Pulmonary artery endothelial cell (primary cell): Measurements from ENCODE around the gene SLC17A1. TPM values are rescaled to one million over a fixed set of nuclear protein-coding genes. Genes with fewer than 3 reads are reported as not detected.

Source experiments
- DNase-seq: peaks from one replicate; pipeline ENCODE4 v3.0.0-alpha.2; 2011; ENCODE audit warnings: low read depth, low spot score
- total RNA-seq: library from RNA; depleted of rRNA; stranded (reverse); fragments of >200 nt; gene quantifications from 2 replicates; pipeline ENCODE4 v1.2.3, GENCODE V29; 2014

SLC17A1 gene
- total RNA-seq, 1 donor from 2014 or later: not detected

- no peak for DNase-seq
These were observed 818 bp upstream of the SLC17A1 start for GRCh38 chr6:25832670-25833069.

GRCh38 chr6:25832307-25832662, 433 bp upstream of the SLC17A1 start:
- no peak for DNase-seq

GRCh38 chr6:25830458-25830857, 1.4 kb downstream of the SLC17A1 start:
- DNase-seq: no peak

GRCh38 chr6:25829375-25829774, 2.5 kb downstream of the SLC17A1 start:
- no peak for DNase-seq

GRCh38 chr6:25821341-25821740, 10.5 kb downstream of the SLC17A1 start:
- no peak for DNase-seq

GRCh38 chr6:25816252-25816651, 15.6 kb downstream of the SLC17A1 start:
- DNase-seq: no peak

GRCh38 chr6:25815194-25815593, 16.7 kb downstream of the SLC17A1 start:
- no peak for DNase-seq

GRCh38 chr6:25804804-25805203, 27.0 kb downstream of the SLC17A1 start:
- DNase-seq: no peak

- no peak for DNase-seq
These were observed 30.4 kb downstream of the SLC17A1 start for GRCh38 chr6:25801436-25801835.

- DNase-seq: no peak
These were observed 37.1 kb downstream of the SLC17A1 start for GRCh38 chr6:25794784-25795183.

GRCh38 chr6:25793970-25794369, 37.9 kb downstream of the SLC17A1 start:
- no peak for DNase-seq

- no peak for DNase-seq
These were observed 39.8 kb downstream of the SLC17A1 start for GRCh38 chr6:25792016-25792415.

GRCh38 chr6:25789475-25789874, 42.4 kb downstream of the SLC17A1 start:
- DNase-seq: no peak

GRCh38 chr6:25788305-25788922, 43.4 kb downstream of the SLC17A1 start:
- peak; percentile 20 for DNase-seq

- DNase-seq: no peak
These were observed 44.4 kb downstream of the SLC17A1 start for GRCh38 chr6:25787428-25787827.

- DNase-seq: no peak
These were observed 50.7 kb downstream of the SLC17A1 start for GRCh38 chr6:25781134-25781533.

- DNase-seq: no peak
These were observed 53.8 kb downstream of the SLC17A1 start for GRCh38 chr6:25777856-25778649.

GRCh38 chr6:25777031-25777430, 54.8 kb downstream of the SLC17A1 start:
- no peak for DNase-seq

- no peak for DNase-seq
These were observed 57.6 kb downstream of the SLC17A1 start for GRCh38 chr6:25774120-25774715.

- DNase-seq: no peak
These were observed 61.9 kb downstream of the SLC17A1 start for GRCh38 chr6:25769983-25770382.

GRCh38 chr6:25768566-25768965, 63.3 kb downstream of the SLC17A1 start:
- DNase-seq: no peak

- no peak for DNase-seq
These were observed 67.2 kb downstream of the SLC17A1 start for GRCh38 chr6:25764611-25765010.
